Caco-2 (cell line): ENCODE results near the gene IGF1. TPM values are rescaled to one million over a fixed set of nuclear protein-coding genes. Genes with fewer than 3 reads are reported as not detected.

Experiments
- BruUV-seq: library from RNA; stranded (reverse); fragments of 400-500 nt; replicated peaks from 2 replicates; lab custom pipeline; 2021; lab: Mats Ljungman, UMichigan
- CTCF ChIA-PET: fragments of 300-600 bp; sonication (Branson Sonifier 250); formaldehyde crosslinking; loops from one replicate; lab custom pipeline; 2022; ENCODE audit warnings: antibody characterized with exemption; lab: Charles Lee
- POLR2A ChIA-PET: fragments of 300-600 bp; sonication (Branson Sonifier 250); formaldehyde crosslinking; loops from one replicate; lab custom pipeline; 2022; ENCODE audit warnings: antibody characterized with exemption; lab: Charles Lee
- DNase-seq, 2 experiments: peaks; one replicate each; pipeline versions ENCODE4 v3.0.0 to v3.0.0-alpha.2; 2020 to 2022
- H3K27me3 ChIP-seq: replicated peaks from 2 replicates; pipeline ENCODE4 v1.6.0; 2011; ENCODE audit warnings: low read length; ENCODE audit not compliant: control insufficient read depth, insufficient read depth
- H3K36me3 ChIP-seq: 2 replicates; pipeline ENCODE4 v1.5.1; 2011; ENCODE audit warnings: low read length; ENCODE audit not compliant: control insufficient read depth, insufficient read depth
- H3K4me1 ChIP-seq: fragments of 250-450 bp; sonication (Bioruptor Pico); 2 replicates; pipeline ENCODE4 v1.5.1; 2020; ENCODE audit warnings: mild to moderate bottlenecking
- H3K4me3 ChIP-seq: 2 replicates; pipeline ENCODE4 v1.5.1; 2011; ENCODE audit warnings: low read depth, mild to moderate bottlenecking, control low read depth, low read length
- H3K9me3 ChIP-seq: fragments of 250-450 bp; sonication (Bioruptor Pico); 2 replicates; pipeline ENCODE4 v1.5.1; 2020; ENCODE audit warnings: mild to moderate bottlenecking, moderate library complexity
- H3K27ac Mint-ChIP-seq: one replicate; pipeline ENCODE4 v1.8.0; 2022; ENCODE audit warnings: mixed read lengths; ENCODE audit not compliant: unreplicated experiment
- H3K27me3 Mint-ChIP-seq: one replicate; pipeline ENCODE4 v1.8.0; 2022; ENCODE audit warnings: mixed read lengths; ENCODE audit not compliant: insufficient read depth, unreplicated experiment
- H3K36me3 Mint-ChIP-seq: one replicate; pipeline ENCODE4 v1.8.0; 2022; ENCODE audit warnings: mild to moderate bottlenecking, mixed read lengths; ENCODE audit not compliant: insufficient read depth, unreplicated experiment
- H3K4me1 Mint-ChIP-seq: one replicate; pipeline ENCODE4 v1.8.0; 2022; ENCODE audit warnings: low read depth, mixed read lengths; ENCODE audit not compliant: unreplicated experiment
- H3K4me3 Mint-ChIP-seq: one replicate; pipeline ENCODE4 v1.8.0; 2022; ENCODE audit warnings: mild to moderate bottlenecking, moderate library complexity, mixed read lengths; ENCODE audit not compliant: unreplicated experiment
- H3K9me3 Mint-ChIP-seq: one replicate; pipeline ENCODE4 v1.8.0; 2022; ENCODE audit warnings: mixed read lengths; ENCODE audit not compliant: unreplicated experiment
- CTCF ChIP-seq, 2 experiments: fragments of 200-600 bp in 1 of 2; IDR thresholded peaks; 1 replicate in 1 of 2; 2 replicates in 1 of 2; pipeline versions ENCODE4 v1.5.1 to v1.8.0; 2011 to 2022; ENCODE audit warnings: antibody characterized with exemption in 1 of 2, control low read depth in 1 of 2, inconsistent platforms in 1 of 2, low read depth in 1 of 2, low read length in 1 of 2, mild to moderate bottlenecking in 1 of 2, moderate library complexity in 1 of 2; ENCODE audit not compliant: insufficient read depth in 1 of 2, severe bottlenecking in 1 of 2, unreplicated experiment in 1 of 2
- intact Hi-C: fragments of 100-400 bp; cut with micrococcal nuclease; formaldehyde crosslinking; loops from one replicate; pipeline ENCODE4 v1.10.0; 2022; ENCODE audit not compliant: unreplicated experiment
- total RNA-seq: library from RNA; stranded (reverse); gene quantifications from 2 replicates; pipeline ENCODE4 v1.2.3, GENCODE V29; 2022

Gene IGF1
- total RNA-seq, 1 experiment from 2014 or later, result 2.3 TPM

- Histone ChIP-seq H3K4me3 (no peak overlapping the region), H3K27me3 (no peaks in the 10 kb centered on the region), H3K36me3 (no peaks in the 10 kb centered on the region), H3K4me1 (peaks cover 2% of the 10 kb centered on the region; the same call in 1 of the 2 replicates), H3K9me3 (no peaks in the 10 kb centered on the region)
- Mint-ChIP-seq H3K36me3 (no peaks in the 10 kb centered on the region), H3K27ac (no peak overlapping the region), H3K27me3 (no peaks in the 10 kb centered on the region), H3K9me3 (peaks cover 11% of the 10 kb centered on the region), H3K4me3 (no peak overlapping the region), H3K4me1 (peaks cover 9% of the 10 kb centered on the region)
- BruUV-seq, result no TSS peak
- intact Hi-C loops, result no loop called here
- DNase-seq, result no peak
- TF ChIP-seq CTCF (IDR thresholded peaks at IDR 0.05; ENCODE audit: insufficient read depth in 1 of 2, low read depth in 1 of 2, low read length in 1 of 2, severe bottlenecking in 1 of 2, unreplicated experiment in 1 of 2), result no peak
- CTCF ChIA-PET, result no interaction called here
- POLR2A ChIA-PET, result no interaction called here
These were observed 49.7 kb downstream of the IGF1 start for GRCh38 chr12:102430661-102431060.

GRCh38 chr12:102429211-102430154 is 50.9 kb downstream of the IGF1 start:
- BruUV-seq, result no TSS peak
- intact Hi-C loops, result no loop called here

GRCh38 chr12:102427543-102427941 is 52.8 kb downstream of the IGF1 start:
- Histone ChIP-seq H3K36me3 (no peaks in the 10 kb centered on the region), H3K4me3 (no peak overlapping the region), H3K9me3 (no peaks in the 10 kb centered on the region), H3K4me1 (no peaks in the 10 kb centered on the region), H3K27me3 (no peaks in the 10 kb centered on the region)
- Mint-ChIP-seq H3K27me3 (no peaks in the 10 kb centered on the region), H3K4me1 (peaks cover 9% of the 10 kb centered on the region), H3K9me3 (peaks cover 11% of the 10 kb centered on the region), H3K4me3 (no peak overlapping the region), H3K36me3 (no peaks in the 10 kb centered on the region), H3K27ac (no peak overlapping the region)
- ChIA-PET POLR2A (no interaction called here), CTCF (no interaction called here)
- BruUV-seq, result no TSS peak
- intact Hi-C loops, result no loop called here
- DNase-seq, result no peak
- no peak for TF ChIP-seq CTCF (IDR thresholded peaks at IDR 0.05; ENCODE audit: insufficient read depth in 1 of 2, low read depth in 1 of 2, low read length in 1 of 2, severe bottlenecking in 1 of 2, unreplicated experiment in 1 of 2)

More at GRCh38 chr12:102429211-102430154, 50.9 kb downstream of the IGF1 start:
- Histone ChIP-seq H3K27me3 (no peaks in the 10 kb centered on the region), H3K9me3 (no peaks in the 10 kb centered on the region), H3K4me3 (no peak overlapping the region), H3K4me1 (no peaks in the 10 kb centered on the region), H3K36me3 (no peaks in the 10 kb centered on the region)
- Mint-ChIP-seq H3K9me3 (peaks cover 11% of the 10 kb centered on the region), H3K27me3 (no peaks in the 10 kb centered on the region), H3K36me3 (no peaks in the 10 kb centered on the region), H3K4me1 (peaks cover 9% of the 10 kb centered on the region), H3K4me3 (no peak overlapping the region), H3K27ac (no peak overlapping the region)
- no peak for DNase-seq
- POLR2A ChIA-PET, result no interaction called here
- CTCF ChIA-PET, result no interaction called here
- TF ChIP-seq CTCF (IDR thresholded peaks at IDR 0.05; ENCODE audit: insufficient read depth in 1 of 2, low read depth in 1 of 2, low read length in 1 of 2, severe bottlenecking in 1 of 2, unreplicated experiment in 1 of 2), result no peak
